Measurements from ENCODE around the gene TMEM132D.

Gene TMEM132D

GRCh38 chr12:129641926-129642325, 261.9 kb downstream of the TMEM132D start:
- DNase-seq, result no peak

GRCh38 chr12:129635021-129635685, 268.7 kb downstream of the TMEM132D start:
- DNase-seq, result no peak

GRCh38 chr12:129631316-129631715, 272.5 kb downstream of the TMEM132D start:
- no peak for DNase-seq

- no peak for DNase-seq
Observed at GRCh38 chr12:129629901-129630300, 273.9 kb downstream of the TMEM132D start.

GRCh38 chr12:129622566-129622965, 281.3 kb downstream of the TMEM132D start:
- no peak for DNase-seq

- no peak for DNase-seq
Observed at GRCh38 chr12:129619271-129619670, 284.6 kb downstream of the TMEM132D start.

- no peak for DNase-seq
Observed at GRCh38 chr12:129617849-129618248, 286.0 kb downstream of the TMEM132D start.

- no peak for DNase-seq
Observed at GRCh38 chr12:129615001-129615400, 288.8 kb downstream of the TMEM132D start.

GRCh38 chr12:129614221-129614885, 289.5 kb downstream of the TMEM132D start:
- no peak for DNase-seq

GRCh38 chr12:129613314-129613713, 290.5 kb downstream of the TMEM132D start:
- DNase-seq, result no peak

- no peak for DNase-seq
Observed at GRCh38 chr12:129610601-129611120, 293.2 kb downstream of the TMEM132D start.

GRCh38 chr12:129607756-129608155, 296.1 kb downstream of the TMEM132D start:
- no peak for DNase-seq

GRCh38 chr12:129607301-129607700, 296.5 kb downstream of the TMEM132D start:
- DNase-seq, result no peak

GRCh38 chr12:129606239-129606638, 297.6 kb downstream of the TMEM132D start:
- DNase-seq, result no peak

- no peak for DNase-seq
Observed at GRCh38 chr12:129605666-129606065, 298.2 kb downstream of the TMEM132D start.

GRCh38 chr12:129604506-129604905, 299.3 kb downstream of the TMEM132D start:
- DNase-seq, result no peak

- DNase-seq, result no peak
Observed at GRCh38 chr12:129599406-129599805, 304.4 kb downstream of the TMEM132D start.

- DNase-seq, result no peak
Observed at GRCh38 chr12:129594098-129594497, 309.7 kb downstream of the TMEM132D start.

GRCh38 chr12:129592449-129592848, 311.4 kb downstream of the TMEM132D start:
- DNase-seq, result no peak

- DNase-seq, result no peak
Observed at GRCh38 chr12:129589503-129589902, 314.3 kb downstream of the TMEM132D start.

- no peak for DNase-seq
Observed at GRCh38 chr12:129588142-129588541, 315.7 kb downstream of the TMEM132D start.

- no peak for DNase-seq
Observed at GRCh38 chr12:129585296-129585695, 318.5 kb downstream of the TMEM132D start.

GRCh38 chr12:129579879-129580278, 323.9 kb downstream of the TMEM132D start:
- no peak for DNase-seq

- no peak for DNase-seq
Observed at GRCh38 chr12:129571901-129572494, 331.8 kb downstream of the TMEM132D start.
